Esophagus squamous epithelium (tissue), 5 donors: ENCODE data around the gene AIF1. TPM values are rescaled to one million over a fixed set of nuclear protein-coding genes. Genes with fewer than 3 reads are reported as not detected.

Source experiments
- DNase-seq: peaks from one replicate; lab custom pipeline; 2025; lab: John Stamatoyannopoulos, UW
- H3K27ac ChIP-seq, 4 donors: fragments of 200-600 bp; sonication (generic); one replicate each; pipeline ENCODE4 v1.5.1; 2016 to 2019; ENCODE audit warnings: mild to moderate bottlenecking in 1 of 4
- H3K27me3 ChIP-seq, 4 donors: fragments of 200-600 bp; sonication (generic); 1 replicate in 3 of 4; 2 replicates in 1 of 4; pipeline versions ENCODE4 v1.5.1 to v1.6.0; 2017 to 2021; ENCODE audit warnings: antibody characterized with exemption in 1 of 4
- H3K36me3 ChIP-seq, 3 donors: fragments of 200-600 bp; sonication (generic); one replicate each; pipeline ENCODE4 v1.5.1; 2016 to 2019
- H3K4me1 ChIP-seq, 3 donors: fragments of 200-600 bp; sonication (generic); one replicate each; pipeline ENCODE4 v1.5.1; 2017 to 2019
- H3K4me3 ChIP-seq, 4 donors: fragments of 200-600 bp; sonication (generic); 1 replicate in 3 of 4; 2 replicates in 1 of 4; pipeline ENCODE4 v1.5.1; 2016 to 2019; ENCODE audit warnings: mild to moderate bottlenecking in 2 of 4, moderate library complexity in 1 of 4
- H3K9me3 ChIP-seq, 3 donors: fragments of 200-600 bp; sonication (generic); one replicate each; pipeline ENCODE4 v1.5.1; 2016 to 2019
- CTCF ChIP-seq, 6 experiments: fragments of 450-650 bp in 4 of 6; fragments of 200-600 bp in 2 of 6; sonication (generic) in 2 of 6; IDR thresholded peaks; one replicate each; pipeline ENCODE4 v1.5.1; 2016 to 2019; ENCODE audit warnings: antibody characterized with exemption in 6 of 6, mild to moderate bottlenecking in 4 of 6, moderate library complexity in 4 of 6
- POLR2A ChIP-seq, 4 donors: fragments of 450-650 bp; IDR thresholded peaks; one replicate each; pipeline ENCODE4 v1.6.1; 2017; ENCODE audit warnings: antibody characterized with exemption in 4 of 4, mild to moderate bottlenecking in 4 of 4, moderate library complexity in 3 of 4
- WGBS, 2 donors: methylation state at CpG; one replicate each; pipeline ENCODE4 v1.1.5; 2018; 5-methylcytosine and 5-hydroxymethylcytosine counted together
- intact Hi-C: fragments of 100-400 bp; cut with DNase I; formaldehyde crosslinking; loops from one replicate; pipeline ENCODE4 v1.15.0; 2022
- small RNA-seq, 4 donors: library from RNA; depleted of rRNA; stranded (forward); fragments of <200 nt; gene quantifications; one replicate each; pipeline ENCODE3, GENCODE V24; 2016
- total RNA-seq, 4 donors: library from RNA; depleted of rRNA; stranded (reverse); fragments of >200 nt; gene quantifications; one replicate each; pipeline ENCODE4 v1.1.0, GENCODE V29; 2016
- donor health status: DM: yes; HTN: yes; CAD: no.

Gene AIF1
- total RNA-seq, 4 donors from 2014 or later: 2.4 to 30.7 (median 15.1) TPM

GRCh38 chr6:31664790-31665500, 49.9 kb downstream of the AIF1 start, which contains the start of gene GPANK1:
Gene GPANK1 (minus strand): TSS chr6:31664997. CDS start chr6:31664478, 519 bp downstream.
- Histone ChIP-seq H3K27me3 (no peaks in the 10 kb centered on the region), H3K4me1 (peaks cover 19 to 69% (median 32%) of the 10 kb centered on the region in 3 donors), H3K27ac (peak within 1 kb of the TSS; percentile 93 to 99 (median 99)), H3K4me3 (peak within 1 kb of the TSS; percentile 84 to 92 (median 89)), H3K9me3 (no peaks in the 10 kb centered on the region), H3K36me3 (peaks cover 20 to 55% (median 33%) of the 10 kb centered on the region in 3 donors)
- intact Hi-C loops: no loop called here
- TF ChIP-seq POLR2A (IDR thresholded peaks at IDR 0.05) (peak in 3 of 4 donors; percentile 33 to 69 (median 49)), CTCF (IDR thresholded peaks at IDR 0.05) (no peak)
- DNase-seq: peak; percentile 70
- WGBS, 2 donors: 0% methylated on average over 9 to 28 of the region's 39 CpGs

- peaks cover 19 to 69% (median 32%) of the 10 kb centered on the region in 3 donors for H3K4me1 ChIP-seq
- H3K27ac ChIP-seq: peak within 1 kb of the TSS; percentile 93 to 99 (median 99)
Observed at GRCh38 chr6:31665501-31666336, 50.7 kb downstream of the AIF1 start, which contains the start of gene CSNK2B. Gene CSNK2B (plus strand): TSS chr6:31666080. CDS start chr6:31666832, 752 bp downstream.

GRCh38 chr6:31666337-31666965, 51.4 kb downstream of the AIF1 start:
- intact Hi-C loops: no loop called here
- WGBS, 2 donors: 1 to 5% methylated on average over 14 to 15 of the region's 15 CpGs
- Histone ChIP-seq H3K27ac (peak overlapping the region; percentile 93 to 99 (median 99)), H3K4me3 (peak overlapping the region; percentile 84 to 92 (median 89)), H3K9me3 (no peaks in the 10 kb centered on the region), H3K36me3 (peaks cover 35 to 70% (median 44%) of the 10 kb centered on the region in 3 donors), H3K4me1 (peaks cover 19 to 61% (median 32%) of the 10 kb centered on the region in 3 donors), H3K27me3 (no peaks in the 10 kb centered on the region)
- TF ChIP-seq CTCF (IDR thresholded peaks at IDR 0.05) (no peak), POLR2A (IDR thresholded peaks at IDR 0.05) (no peak)
- DNase-seq: no peak

More at GRCh38 chr6:31665501-31666336, 50.7 kb downstream of the AIF1 start, which contains the start of gene CSNK2B:
- 2% methylated on average over 9 to 23 of the region's 63 CpGs for WGBS, 2 donors
- TF ChIP-seq POLR2A (IDR thresholded peaks at IDR 0.05) (peak in 3 of 4 donors; percentile 68 to 87 (median 73)), CTCF (IDR thresholded peaks at IDR 0.05) (peak in 1 of 6 experiments; percentile 12)
- intact Hi-C loops: no loop called here
- no peaks in the 10 kb centered on the region for H3K27me3 ChIP-seq
- peak; percentile 93 for DNase-seq
- no peaks in the 10 kb centered on the region for H3K9me3 ChIP-seq
- peak within 1 kb of the TSS; percentile 84 to 92 (median 89) for H3K4me3 ChIP-seq
- peaks cover 28 to 62% (median 39%) of the 10 kb centered on the region in 3 donors for H3K36me3 ChIP-seq

Small RNA genes within 50 kb of the gene (small RNA-seq; reads per million reads assigned to genes)
- gene MIR6832 (0 reads per million in 4 donors), gene RF00019 (0 reads per million in 4 donors), gene SNORA38 (3.8 to 13.6 (median 10.7) reads per million in 4 donors), gene UQCRHP1 (0 reads per million in 4 donors)

Other genes starting within 250 kb of the AIF1 start
- gene MICA, start 211.6 kb upstream of the AIF1 start, total RNA-seq: 10 to 100 TPM in 1 of 4 donors, 1 to 10 TPM in 3; 7.5 to 10.1 (median 8.8) TPM
- gene MICB, start 117.1 kb upstream of the AIF1 start, total RNA-seq: 1 to 10 TPM in 3 of 4 donors, under 1 TPM in 1; 0.23 to 2.6 (median 2.1) TPM
- gene MCCD1, start 86.3 kb upstream of the AIF1 start, total RNA-seq: not detected
- 100 to 1,000 TPM; 173 to 320 (median 259) TPM for gene DDX39B, start 73.2 kb upstream of the AIF1 start, total RNA-seq
- gene ATP6V1G2, start 68.6 kb upstream of the AIF1 start, total RNA-seq: 1 to 10 TPM in 1 of 4 donors, under 1 TPM in 1, not detected in 2; 0.21 to 2.1 TPM
- gene NFKBIL1, start 67.6 kb upstream of the AIF1 start, total RNA-seq: 10 to 100 TPM in 3 of 4 donors, 1 to 10 TPM in 1; 7.8 to 25.2 (median 16.7) TPM
- gene LTA, start 42.9 kb upstream of the AIF1 start, total RNA-seq: not detected
- under 1 TPM in 3 of 4 donors, not detected in 1; 0.27 to 0.95 (median 0.61) TPM for gene TNF, start 39.7 kb upstream of the AIF1 start, total RNA-seq
- gene LTB, start 32.8 kb upstream of the AIF1 start, total RNA-seq: 1 to 10 TPM in 2 of 4 donors, under 1 TPM in 2; 0.53 to 2.3 (median 1.1) TPM
- gene LST1, start 29.0 kb upstream of the AIF1 start, total RNA-seq: 10 to 100 TPM in 1 of 4 donors, 1 to 10 TPM in 1, under 1 TPM in 1, not detected in 1; 0.49 to 50.4 (median 5.1) TPM
- not detected for gene NCR3, start 22.2 kb upstream of the AIF1 start, total RNA-seq
- 10 to 100 TPM; 42.8 to 84.9 (median 67.7) TPM for gene PRRC2A, start 5.5 kb downstream of the AIF1 start, total RNA-seq
- gene BAG6, start 37.4 kb downstream of the AIF1 start, total RNA-seq: 100 to 1,000 TPM; 129 to 217 (median 163) TPM
- gene APOM, start 40.7 kb downstream of the AIF1 start, total RNA-seq: 1 to 10 TPM in 2 of 4 donors, under 1 TPM in 2; 0.67 to 2.1 (median 1.1) TPM
- gene C6orf47, start 45.5 kb downstream of the AIF1 start, total RNA-seq: 10 to 100 TPM; 28.8 to 34.4 (median 31.7) TPM
- 10 to 100 TPM in 2 of 4 donors, 1 to 10 TPM in 2; 6.9 to 16.0 (median 10.9) TPM for gene GPANK1, start 49.8 kb downstream of the AIF1 start, total RNA-seq
- gene CSNK2B, start 50.8 kb downstream of the AIF1 start, total RNA-seq: 100 to 1,000 TPM; 155 to 204 (median 186) TPM
- 1 to 10 TPM in 3 of 4 donors, under 1 TPM in 1; 0.70 to 9.5 (median 4.5) TPM for gene LY6G5B, start 54.7 kb downstream of the AIF1 start, total RNA-seq
- under 1 TPM in 2 of 4 donors, not detected in 2; 0.57 to 0.83 TPM for gene LY6G5C, start 65.8 kb downstream of the AIF1 start, total RNA-seq
- gene ABHD16A, start 88.1 kb downstream of the AIF1 start, total RNA-seq: 10 to 100 TPM; 38.5 to 43.3 (median 40.1) TPM
- gene LY6G6F, start 91.6 kb downstream of the AIF1 start, total RNA-seq: not detected
- not detected for gene LY6G6D, start 100.1 kb downstream of the AIF1 start, total RNA-seq
- gene LY6G6C, start 106.5 kb downstream of the AIF1 start, total RNA-seq: 10 to 100 TPM in 1 of 4 donors, 1 to 10 TPM in 2, under 1 TPM in 1; 0.53 to 14.6 (median 2.4) TPM
- 1 to 10 TPM in 1 of 4 donors, under 1 TPM in 3; 0.12 to 1.4 (median 0.73) TPM for gene MPIG6B, start 108.1 kb downstream of the AIF1 start, total RNA-seq
- gene DDAH2, start 114.1 kb downstream of the AIF1 start, total RNA-seq: 10 to 100 TPM; 16.4 to 59.3 (median 28.2) TPM
- gene CLIC1, start 121.3 kb downstream of the AIF1 start, total RNA-seq: 100 to 1,000 TPM; 289 to 440 (median 365) TPM
- 1 to 10 TPM; 2.3 to 7.9 (median 6.8) TPM for gene MSH5, start 124.8 kb downstream of the AIF1 start, total RNA-seq
- gene SAPCD1, start 147.4 kb downstream of the AIF1 start, total RNA-seq: 1 to 10 TPM in 2 of 4 donors, under 1 TPM in 2; 0.45 to 2.9 (median 1.1) TPM
- gene VWA7, start 162.1 kb downstream of the AIF1 start, total RNA-seq: under 1 TPM; 0.22 to 0.80 (median 0.58) TPM
- gene VARS1, start 180.5 kb downstream of the AIF1 start, total RNA-seq: 10 to 100 TPM; 35.0 to 72.3 (median 45.5) TPM
- 10 to 100 TPM; 27.1 to 70.8 (median 36.6) TPM for gene LSM2, start 191.7 kb downstream of the AIF1 start, total RNA-seq
- under 1 TPM; 0.35 to 0.97 (median 0.57) TPM for gene HSPA1L, start 200.0 kb downstream of the AIF1 start, total RNA-seq
- gene HSPA1A, start 200.3 kb downstream of the AIF1 start, total RNA-seq: 100 to 1,000 TPM; 158 to 362 (median 223) TPM
- 100 to 1,000 TPM; 209 to 553 (median 252) TPM for gene HSPA1B, start 212.5 kb downstream of the AIF1 start, total RNA-seq
- gene NEU1, start 247.6 kb downstream of the AIF1 start, total RNA-seq: 10 to 100 TPM; 13.6 to 23.6 (median 17.3) TPM